Effector CD4-positive, alpha-beta T cell (primary cell): Measurements from ENCODE around the gene CDK18.

Source experiments
- DNase-seq: peaks from one replicate; pipeline ENCODE4 v3.0.0-alpha.2; 2020

CDK18 gene

GRCh38 chr1:205506409-205507200, 2.1 kb downstream of the CDK18 start:
- DNase-seq, result no peak

DNA sequence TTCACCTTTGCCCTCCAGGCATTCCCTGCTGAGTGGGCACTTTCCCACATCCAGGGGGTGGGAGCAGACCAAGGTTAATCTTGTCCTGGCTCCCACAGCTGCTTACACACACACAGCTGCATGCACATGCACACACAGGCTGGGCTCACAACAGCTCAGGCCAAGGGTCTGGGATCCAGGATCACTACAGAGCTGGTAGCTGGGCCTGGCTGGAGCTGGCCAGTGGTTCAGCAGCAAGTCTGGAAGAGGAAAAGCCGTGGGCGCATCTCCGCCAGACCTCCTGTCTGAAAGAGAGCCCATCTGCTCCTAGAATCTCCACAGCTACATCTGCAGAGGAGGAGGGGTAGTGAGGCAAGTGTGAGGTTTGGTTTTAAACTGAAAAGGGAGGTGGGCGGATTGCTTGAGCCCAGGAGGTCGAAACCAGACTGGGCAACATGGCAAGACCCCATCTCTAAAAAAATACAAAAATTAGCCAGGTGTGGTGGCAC, 3.8 kb downstream of the CDK18 start:
- no peak for DNase-seq

- no peak for DNase-seq
These were observed 6.0 kb downstream of the CDK18 start for GRCh38 chr1:205510308-205510950.

- no peak for DNase-seq
These were observed 6.5 kb downstream of the CDK18 start for GRCh38 chr1:205510951-205511330.

- DNase-seq, result no peak
These were observed 7.9 kb downstream of the CDK18 start for GRCh38 chr1:205512059-205513045.

- DNase-seq, result no peak
These were observed 9.3 kb downstream of the CDK18 start for GRCh38 chr1:205513774-205514173.

- DNase-seq, result no peak
These were observed 10.0 kb downstream of the CDK18 start for GRCh38 chr1:205514211-205515142.

DNA sequence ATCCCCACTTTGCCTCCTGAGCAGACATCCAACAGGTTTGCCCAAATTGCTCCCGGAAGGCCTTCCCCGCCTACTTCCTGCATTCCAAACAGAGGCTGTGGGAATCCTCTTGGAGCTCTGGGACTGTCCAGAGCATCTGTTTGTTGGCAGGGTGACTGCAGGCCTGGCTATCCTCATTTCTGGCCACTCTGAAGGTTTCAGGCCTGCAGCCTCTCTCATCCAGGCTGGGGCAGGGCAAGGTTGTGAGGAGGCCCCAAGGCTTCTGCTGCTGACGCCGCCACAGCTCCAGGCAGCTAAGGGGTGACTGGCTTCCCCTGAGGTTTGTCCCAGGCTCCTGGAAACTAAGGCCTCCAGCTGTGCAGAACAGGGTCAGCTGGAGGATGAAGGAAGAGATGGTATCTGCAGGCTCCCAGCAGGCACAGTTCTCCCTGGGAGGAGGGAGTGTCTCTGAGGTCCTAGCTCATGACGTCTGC, 11.3 kb downstream of the CDK18 start:
- DNase-seq, result no peak

DNA sequence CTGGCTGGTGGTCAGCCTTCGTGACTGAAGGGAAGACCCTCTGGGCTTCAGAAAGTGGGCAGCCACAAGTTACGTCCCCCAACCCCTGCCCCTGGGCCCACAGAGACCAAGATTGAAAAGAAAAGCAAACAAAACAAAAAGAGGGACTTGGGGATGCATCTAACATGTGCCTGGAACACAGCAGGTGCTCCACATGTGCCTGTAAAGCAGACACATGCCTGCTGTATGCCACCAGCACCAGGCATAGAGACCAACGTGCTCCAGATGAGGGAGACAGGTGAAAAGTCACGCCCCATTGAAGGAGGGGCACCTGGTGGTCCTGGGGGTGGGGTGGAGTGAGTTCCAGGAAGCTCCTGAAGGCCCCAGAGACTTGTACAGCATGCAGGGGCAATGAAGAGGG, 11.9 kb downstream of the CDK18 start:
- no peak for DNase-seq

GRCh38 chr1:205517288-205517687, 12.8 kb downstream of the CDK18 start:
- DNase-seq, result no peak

DNA sequence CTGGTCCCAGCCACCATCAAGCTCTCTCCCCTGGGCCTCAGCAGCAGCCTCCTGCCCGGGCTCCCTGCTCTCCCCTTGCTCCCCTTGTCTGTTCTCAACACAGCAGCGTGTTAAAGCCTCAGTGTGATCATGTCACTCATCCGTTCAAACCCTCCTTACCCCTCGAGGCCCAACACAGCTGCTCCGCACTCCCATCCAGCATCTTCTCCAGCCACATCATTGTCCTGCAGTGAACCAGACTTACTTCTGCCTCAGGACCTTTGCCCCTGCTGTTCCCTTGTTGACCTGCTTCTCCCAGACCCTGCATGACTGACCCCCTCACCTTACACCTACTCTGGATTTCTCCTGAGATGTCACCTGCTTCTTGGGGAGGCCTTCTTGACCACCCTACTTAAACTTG, 13.3 kb downstream of the CDK18 start:
- DNase-seq, result no peak

GRCh38 chr1:205518661-205519540, 14.4 kb downstream of the CDK18 start:
- no peak for DNase-seq

DNA sequence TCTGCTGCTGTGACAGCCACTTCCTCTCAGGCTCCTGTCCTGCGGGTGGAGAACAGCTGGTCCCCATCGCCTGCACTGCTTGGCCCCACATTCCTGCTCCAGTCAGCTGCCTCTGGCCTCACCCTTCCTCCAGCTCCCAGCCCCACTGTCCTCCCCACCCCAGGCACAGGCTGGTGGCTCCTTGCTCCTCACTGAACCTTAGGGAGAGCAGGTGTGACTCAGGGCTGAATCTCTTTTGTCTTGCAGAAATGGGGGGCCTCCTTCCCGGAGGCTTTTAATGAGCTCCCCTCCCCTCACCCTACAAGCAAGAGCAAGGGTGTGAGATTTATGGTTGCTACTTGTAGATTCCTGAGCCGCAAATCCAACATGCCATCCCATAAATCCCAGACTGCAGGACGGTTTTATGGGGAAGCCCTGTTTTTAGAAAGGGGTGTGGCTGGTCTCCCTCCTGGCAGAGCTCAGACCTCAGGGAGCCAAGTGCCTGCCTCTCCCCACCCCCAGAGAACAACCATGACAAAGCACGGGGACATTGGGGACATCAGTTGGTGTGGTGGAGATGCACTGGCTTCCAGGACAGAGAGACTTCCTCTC, 15.2 kb downstream of the CDK18 start:
- no peak for DNase-seq

DNA sequence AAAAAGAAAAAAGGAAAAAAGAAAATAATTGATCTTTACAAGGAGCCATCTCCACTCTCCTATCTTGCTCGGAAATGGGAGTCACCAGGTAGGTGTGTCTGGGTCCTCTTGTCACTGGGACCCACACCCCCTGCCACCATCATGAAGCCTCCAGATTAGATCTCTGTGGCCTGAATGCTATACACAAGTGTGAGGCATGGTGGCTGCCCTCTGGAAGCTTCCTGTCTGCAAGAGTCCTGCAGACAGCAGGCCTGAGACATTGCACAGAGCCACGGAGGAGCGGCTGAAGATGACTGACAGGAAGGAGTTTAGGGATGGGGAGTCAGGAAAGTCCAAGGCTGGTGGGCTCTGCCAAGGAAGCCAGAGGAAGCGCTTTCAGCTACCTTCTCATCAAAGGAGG, 16.2 kb downstream of the CDK18 start:
- no peak for DNase-seq

- DNase-seq, result no peak
These were observed 17.2 kb downstream of the CDK18 start for GRCh38 chr1:205521686-205522085.

DNA sequence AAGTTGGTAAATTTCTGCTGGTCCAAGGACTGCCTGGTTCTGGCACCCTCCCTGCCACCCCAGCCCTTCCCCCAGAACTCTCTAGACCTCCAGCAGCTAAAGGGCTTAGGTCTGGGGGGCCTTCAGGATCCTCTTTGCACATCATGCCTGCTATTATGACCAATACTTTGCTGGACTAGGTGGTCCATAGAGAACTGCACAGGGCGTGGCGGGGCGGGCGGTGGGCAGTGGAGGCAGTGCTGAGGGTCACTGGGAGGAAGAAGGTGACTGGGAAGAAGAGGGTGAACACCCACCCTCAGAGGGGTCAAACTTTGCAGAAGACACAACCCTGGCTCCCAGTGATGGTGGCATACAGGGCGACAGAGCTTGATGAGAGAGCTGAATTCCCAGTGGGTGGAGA, 18.2 kb downstream of the CDK18 start:
- no peak for DNase-seq

DNA sequence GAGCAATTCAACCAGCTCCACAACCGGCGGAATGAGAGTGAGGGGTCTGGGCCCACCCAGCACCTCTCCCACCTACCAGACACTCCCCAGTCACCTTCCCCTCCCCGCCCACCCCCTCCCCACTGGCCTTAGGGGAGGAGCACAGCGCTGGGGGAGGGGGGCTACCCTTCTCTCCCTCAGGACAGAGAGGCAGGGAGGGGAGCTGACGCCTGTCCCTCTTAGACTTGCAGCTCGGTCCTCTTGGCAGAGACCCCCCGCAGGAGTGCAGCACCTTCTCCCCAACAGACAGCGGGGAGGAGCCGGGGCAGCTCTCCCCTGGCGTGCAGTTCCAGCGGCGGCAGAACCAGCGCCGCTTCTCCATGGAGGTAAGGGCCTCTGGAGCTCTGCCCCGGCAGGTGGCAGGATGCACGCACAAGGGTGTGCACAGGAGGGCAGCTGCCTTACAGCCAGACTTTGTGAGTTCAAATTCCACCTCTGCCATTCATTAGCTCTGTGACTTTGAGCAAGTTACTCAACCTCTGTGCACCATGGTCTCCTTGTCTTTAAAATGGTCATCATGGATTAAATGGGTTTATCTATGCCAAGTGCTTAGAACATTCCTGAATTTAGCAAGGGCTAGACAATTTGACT, 18.9 kb downstream of the CDK18 start:
- DNase-seq, result no peak

DNA sequence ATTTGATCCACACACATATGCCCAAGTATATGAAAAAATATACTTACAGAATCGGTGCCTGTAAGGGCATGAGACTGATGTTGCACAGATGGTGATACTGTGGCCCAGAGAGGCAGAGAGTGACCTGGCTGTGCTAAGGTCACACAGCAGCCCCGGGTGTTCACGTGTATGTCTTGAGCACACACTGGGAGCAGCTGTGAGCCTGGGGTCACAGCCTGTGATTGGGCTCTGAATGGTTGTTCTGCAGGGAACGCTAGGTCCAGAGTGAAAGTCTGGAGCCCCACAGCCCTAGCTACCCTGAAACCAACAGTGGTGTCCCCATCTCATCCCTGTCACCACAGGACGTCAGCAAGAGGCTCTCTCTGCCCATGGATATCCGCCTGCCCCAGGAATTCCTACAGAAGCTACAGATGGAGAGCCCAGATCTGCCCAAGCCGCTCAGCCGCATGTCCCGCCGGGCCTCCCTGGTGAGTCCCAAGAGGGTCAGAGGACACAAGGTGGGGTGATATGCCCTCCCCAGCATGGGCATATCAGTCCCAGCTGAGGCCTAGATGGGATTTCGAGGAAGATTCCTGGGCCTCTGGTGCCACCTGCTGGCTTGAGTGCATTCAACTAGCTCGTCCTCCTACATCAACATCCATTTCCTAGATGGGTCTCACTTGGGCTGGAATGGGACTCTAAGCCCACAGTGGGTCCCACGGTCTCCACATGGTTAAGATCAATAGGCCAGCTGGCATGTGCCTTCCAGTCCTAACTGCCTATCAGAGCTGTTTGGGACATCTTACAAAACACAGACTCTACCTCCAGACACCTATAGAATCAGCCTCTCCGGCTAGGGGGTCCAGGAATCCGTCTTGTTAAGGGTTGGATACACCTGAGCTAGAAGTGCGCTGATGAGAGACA, 19.7 kb downstream of the CDK18 start:
- DNase-seq, result peak; percentile 62

DNA sequence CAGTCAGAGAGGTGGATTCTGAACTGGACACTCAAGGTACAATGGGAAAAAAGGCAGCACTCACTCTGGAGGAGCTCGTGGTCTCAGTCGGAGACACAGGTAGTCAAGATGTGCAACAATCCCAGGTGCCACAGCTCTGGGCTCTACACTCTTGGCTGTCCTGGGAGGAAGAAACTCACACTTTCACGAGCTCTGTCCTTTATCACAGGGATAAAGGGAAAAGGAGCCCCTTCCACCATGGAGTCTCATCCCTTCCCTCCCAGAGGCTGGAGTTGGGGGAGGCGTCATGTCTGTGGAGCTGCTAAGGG, 20.3 kb downstream of the CDK18 start:
- no peak for DNase-seq
